T1000 (cell line): Measurements from ENCODE around the gene ARHGAP25.

ENCODE experiments used
- DNase-seq: peaks from one replicate; lab custom pipeline; 2025; ENCODE audit warnings: mixed read lengths; lab: John Stamatoyannopoulos, UW

ARHGAP25 gene

DNA sequence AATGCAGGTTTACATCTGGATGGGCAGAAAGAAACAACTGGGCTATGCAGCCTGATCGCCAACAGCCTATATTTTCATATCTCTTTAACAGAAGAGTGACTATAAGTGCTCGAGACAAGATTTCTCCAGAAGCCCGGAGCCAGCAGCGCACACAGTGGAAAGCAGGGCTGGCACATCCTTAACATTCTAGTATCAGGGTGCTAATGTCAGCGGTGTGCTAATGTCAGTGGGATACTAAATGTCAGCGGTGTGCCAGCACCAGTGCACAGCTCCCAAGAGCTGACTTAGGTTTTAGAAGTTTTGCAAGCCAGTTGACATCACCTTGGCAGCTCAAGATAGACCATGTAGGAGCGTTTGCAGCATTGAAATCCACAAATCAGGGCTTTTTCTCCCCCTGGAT lies 128.3 kb downstream of the ARHGAP25 start:
- no peak for DNase-seq

GRCh38 chr2:68863996-68864395 lies 129.4 kb downstream of the ARHGAP25 start:
- no peak for DNase-seq

DNA sequence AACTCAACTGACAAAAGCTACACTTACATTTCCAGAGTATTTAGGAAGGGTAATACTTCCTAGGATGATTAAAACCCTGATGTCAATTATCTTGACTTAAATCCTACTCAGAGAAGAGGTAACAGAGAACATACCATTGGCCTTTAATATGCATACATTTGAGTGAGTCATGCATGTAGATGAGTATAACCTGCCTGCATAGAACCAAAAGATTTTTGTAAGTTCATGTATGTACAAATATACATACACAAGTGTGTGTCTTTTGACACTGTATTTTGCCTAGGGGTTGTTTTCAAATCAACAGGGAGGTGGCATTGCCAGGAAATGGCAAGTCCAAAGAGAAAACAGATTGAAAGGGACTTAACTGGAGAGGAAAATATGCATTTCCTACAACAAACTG lies 130.5 kb downstream of the ARHGAP25 start:
- no peak for DNase-seq

GRCh38 chr2:68870215-68870614 lies 135.6 kb downstream of the ARHGAP25 start:
- no peak for DNase-seq

DNA sequence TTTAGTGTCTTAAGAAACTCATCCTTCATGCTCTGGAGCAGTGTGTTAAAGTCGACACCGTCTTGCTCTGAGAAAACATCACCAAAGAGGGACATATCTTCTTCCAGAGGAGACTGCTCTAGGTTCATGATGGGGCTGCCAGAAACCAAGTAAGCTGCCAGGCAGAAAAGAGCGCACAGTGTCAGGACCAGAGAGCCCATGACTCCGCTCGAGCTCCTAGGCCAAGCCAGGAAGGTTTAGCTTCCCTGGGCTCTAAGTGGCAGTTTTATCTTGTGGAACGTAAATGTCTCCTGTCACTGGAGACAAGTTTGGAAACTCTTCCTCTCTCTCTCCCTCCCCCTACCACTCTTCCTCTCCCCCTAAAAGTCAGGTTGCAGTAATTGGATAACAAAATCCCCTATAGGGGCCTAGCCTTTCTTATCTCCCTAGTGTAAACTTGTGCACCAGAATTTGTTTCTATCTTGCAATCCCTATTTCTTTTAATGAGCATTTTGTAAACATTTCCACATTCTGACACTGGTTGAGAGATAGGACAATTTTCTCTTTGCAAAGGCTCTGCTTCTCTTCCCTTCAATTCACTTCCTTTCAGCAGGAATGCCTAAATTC lies 136.7 kb downstream of the ARHGAP25 start, which contains the start of gene BMP10:
Gene BMP10, minus strand, starts transcription at position 239 of the 606 bp plus-strand sequence. Its CDS starts 39 bp downstream, at position 200.
- no peak for DNase-seq
